Ishikawa (cell line): ENCODE measurements around the gene CD34.

Source experiments
- CEBPB ChIP-seq: IDR thresholded peaks from 2 replicates; pipeline ENCODE4 v1.6.1; 2012
- CREB1 ChIP-seq: IDR thresholded peaks from 2 replicates; pipeline ENCODE4 v1.6.1; 2012; ENCODE audit warnings: low read depth
- EGR1 ChIP-seq: IDR thresholded peaks from 2 replicates; pipeline ENCODE4 v1.6.1; 2012
- EP300 ChIP-seq: IDR thresholded peaks from 2 replicates; pipeline ENCODE4 v1.6.1; 2012; ENCODE audit warnings: borderline replicate concordance
- FOXM1 ChIP-seq: IDR thresholded peaks from 2 replicates; pipeline ENCODE4 v1.6.1; 2012; ENCODE audit warnings: low read depth, borderline replicate concordance
- NFIC ChIP-seq: IDR thresholded peaks from 2 replicates; pipeline ENCODE4 v1.6.1; 2012
- RAD21 ChIP-seq: IDR thresholded peaks from 2 replicates; pipeline ENCODE4 v1.6.1; 2012; ENCODE audit warnings: low read depth
- TAF1 ChIP-seq: IDR thresholded peaks from 2 replicates; pipeline ENCODE4 v1.6.1; 2012; ENCODE audit warnings: low read depth, mild to moderate bottlenecking
- TCF12 ChIP-seq: IDR thresholded peaks from 2 replicates; pipeline ENCODE4 v1.6.1; 2012; ENCODE audit warnings: low read depth
- TEAD4 ChIP-seq: IDR thresholded peaks from 2 replicates; pipeline ENCODE4 v1.6.1; 2012
- YY1 ChIP-seq: IDR thresholded peaks from 2 replicates; pipeline ENCODE4 v1.6.1; 2012; ENCODE audit warnings: low read depth
- ZBTB7A ChIP-seq: IDR thresholded peaks from 2 replicates; pipeline ENCODE4 v1.6.1; 2012; ENCODE audit warnings: low read depth
- TF ChIP-seq, protein P1 (sequence below): IDR thresholded peaks from 2 replicates; pipeline ENCODE4 v1.6.1; 2012; ENCODE audit warnings: low read depth, mild to moderate bottlenecking
- TF ChIP-seq, protein P2 (sequence below): IDR thresholded peaks from 2 replicates; pipeline ENCODE4 v1.6.1; 2012
- TF ChIP-seq, protein P3 (sequence below): IDR thresholded peaks from 2 replicates; pipeline ENCODE4 v1.6.1; 2012

CD34 gene

DNA sequence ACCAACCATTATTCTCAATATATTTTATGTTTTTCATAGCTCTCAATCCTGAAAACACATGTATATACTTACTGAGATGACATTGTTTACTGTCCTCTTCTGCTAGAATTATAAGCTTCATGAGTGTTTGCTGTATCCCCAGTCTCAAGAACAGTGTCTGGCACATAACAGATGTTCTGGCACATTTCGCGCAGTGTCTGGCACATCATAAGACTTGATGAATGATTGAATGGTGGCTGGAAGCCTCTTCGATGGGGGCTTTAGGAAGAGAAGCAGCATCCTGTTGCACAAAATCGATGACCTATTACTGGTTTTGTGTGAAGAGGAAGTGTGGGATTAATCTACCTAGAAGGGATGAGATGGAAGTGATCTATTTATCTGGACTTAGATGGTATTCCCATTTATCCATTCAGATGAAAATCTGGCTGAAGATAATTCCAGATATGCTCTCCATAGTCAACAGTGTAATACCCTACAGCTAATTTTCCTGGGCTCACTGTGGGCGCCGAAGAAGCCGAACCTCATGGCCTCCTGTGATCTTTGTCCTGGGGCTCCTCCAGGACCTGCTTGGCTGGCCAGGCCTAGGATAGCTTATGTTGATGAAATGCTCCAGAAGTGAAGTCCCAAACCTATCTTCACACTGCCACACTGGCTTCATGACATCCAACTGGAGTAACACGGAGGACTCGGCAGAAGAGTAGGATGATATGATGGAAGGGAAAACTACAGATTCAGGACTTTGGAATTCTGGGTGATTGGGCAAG lies 26.5 kb downstream of the CD34 start:
- TF ChIP-seq EP300 (no peak), YY1 (no peak), NFIC (no peak), CREB1 (no peak), TCF12 (no peak), TAF1 (no peak), FOXM1 (no peak), CEBPB (no peak), EGR1 (no peak), RAD21 (no peak), ZBTB7A (no peak), TEAD4 (no peak)
- TF ChIP-seq, protein P1, sequence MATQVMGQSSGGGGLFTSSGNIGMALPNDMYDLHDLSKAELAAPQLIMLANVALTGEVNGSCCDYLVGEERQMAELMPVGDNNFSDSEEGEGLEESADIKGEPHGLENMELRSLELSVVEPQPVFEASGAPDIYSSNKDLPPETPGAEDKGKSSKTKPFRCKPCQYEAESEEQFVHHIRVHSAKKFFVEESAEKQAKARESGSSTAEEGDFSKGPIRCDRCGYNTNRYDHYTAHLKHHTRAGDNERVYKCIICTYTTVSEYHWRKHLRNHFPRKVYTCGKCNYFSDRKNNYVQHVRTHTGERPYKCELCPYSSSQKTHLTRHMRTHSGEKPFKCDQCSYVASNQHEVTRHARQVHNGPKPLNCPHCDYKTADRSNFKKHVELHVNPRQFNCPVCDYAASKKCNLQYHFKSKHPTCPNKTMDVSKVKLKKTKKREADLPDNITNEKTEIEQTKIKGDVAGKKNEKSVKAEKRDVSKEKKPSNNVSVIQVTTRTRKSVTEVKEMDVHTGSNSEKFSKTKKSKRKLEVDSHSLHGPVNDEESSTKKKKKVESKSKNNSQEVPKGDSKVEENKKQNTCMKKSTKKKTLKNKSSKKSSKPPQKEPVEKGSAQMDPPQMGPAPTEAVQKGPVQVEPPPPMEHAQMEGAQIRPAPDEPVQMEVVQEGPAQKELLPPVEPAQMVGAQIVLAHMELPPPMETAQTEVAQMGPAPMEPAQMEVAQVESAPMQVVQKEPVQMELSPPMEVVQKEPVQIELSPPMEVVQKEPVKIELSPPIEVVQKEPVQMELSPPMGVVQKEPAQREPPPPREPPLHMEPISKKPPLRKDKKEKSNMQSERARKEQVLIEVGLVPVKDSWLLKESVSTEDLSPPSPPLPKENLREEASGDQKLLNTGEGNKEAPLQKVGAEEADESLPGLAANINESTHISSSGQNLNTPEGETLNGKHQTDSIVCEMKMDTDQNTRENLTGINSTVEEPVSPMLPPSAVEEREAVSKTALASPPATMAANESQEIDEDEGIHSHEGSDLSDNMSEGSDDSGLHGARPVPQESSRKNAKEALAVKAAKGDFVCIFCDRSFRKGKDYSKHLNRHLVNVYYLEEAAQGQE, result no peak
- TF ChIP-seq, protein P2, sequence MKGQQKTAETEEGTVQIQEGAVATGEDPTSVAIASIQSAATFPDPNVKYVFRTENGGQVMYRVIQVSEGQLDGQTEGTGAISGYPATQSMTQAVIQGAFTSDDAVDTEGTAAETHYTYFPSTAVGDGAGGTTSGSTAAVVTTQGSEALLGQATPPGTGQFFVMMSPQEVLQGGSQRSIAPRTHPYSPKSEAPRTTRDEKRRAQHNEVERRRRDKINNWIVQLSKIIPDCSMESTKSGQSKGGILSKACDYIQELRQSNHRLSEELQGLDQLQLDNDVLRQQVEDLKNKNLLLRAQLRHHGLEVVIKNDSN, result no peak
- TF ChIP-seq, protein P3, sequence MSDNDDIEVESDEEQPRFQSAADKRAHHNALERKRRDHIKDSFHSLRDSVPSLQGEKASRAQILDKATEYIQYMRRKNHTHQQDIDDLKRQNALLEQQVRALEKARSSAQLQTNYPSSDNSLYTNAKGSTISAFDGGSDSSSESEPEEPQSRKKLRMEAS, result no peak

DNA sequence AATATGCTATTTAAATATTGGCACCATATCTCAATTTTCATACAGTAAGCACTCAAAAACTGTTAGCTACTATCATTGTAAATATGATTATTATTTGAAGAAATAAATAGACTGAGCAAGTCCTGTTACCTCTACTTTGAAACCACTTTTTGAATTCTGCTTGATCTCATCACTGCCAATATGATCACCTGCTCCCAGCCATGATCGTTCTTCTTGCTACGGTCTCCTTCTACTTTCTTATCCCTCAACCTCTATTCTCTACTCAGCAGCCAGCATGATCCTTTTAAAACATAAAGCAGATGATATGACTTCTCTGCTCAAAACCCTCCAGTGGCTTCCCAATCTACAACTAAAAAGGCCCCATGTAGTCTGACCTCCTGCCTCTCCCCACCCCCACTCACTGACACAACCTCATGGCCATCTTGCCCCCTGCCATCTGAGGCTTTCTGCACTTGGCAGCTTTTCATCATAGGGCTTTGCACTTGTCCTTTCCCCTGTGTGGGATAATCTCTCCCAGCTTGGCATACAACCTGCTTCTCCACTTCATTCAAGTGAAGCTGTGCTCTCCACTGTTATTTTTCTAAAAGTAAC lies 27.2 kb downstream of the CD34 start:
- no peak for TF ChIP-seq ZBTB7A

DNA sequence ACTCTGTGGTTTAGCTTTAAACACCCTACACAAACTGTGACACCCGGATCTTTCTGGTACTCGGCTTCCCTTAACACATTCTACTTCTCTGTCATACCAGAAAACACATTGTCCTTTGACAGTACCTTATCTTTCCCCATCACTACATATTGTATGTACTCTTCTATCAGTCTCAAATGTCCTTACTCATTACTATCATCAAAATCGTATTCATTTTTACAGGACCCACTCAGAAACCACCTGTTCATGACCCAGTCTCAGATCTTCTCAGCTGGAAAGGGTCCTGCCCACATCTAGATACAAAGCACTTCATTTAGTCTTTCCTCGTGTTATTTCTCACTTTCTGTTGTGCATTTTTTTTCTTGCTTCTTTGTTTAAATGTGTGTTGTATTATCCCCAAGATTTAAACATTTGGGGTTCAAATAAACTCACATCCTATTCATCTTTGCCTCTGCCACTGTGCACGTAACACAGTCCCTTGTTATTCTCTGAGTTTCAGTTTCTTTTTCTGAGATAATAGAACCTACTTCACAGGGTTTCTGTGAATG lies 27.7 kb downstream of the CD34 start:
- no peak for TF ChIP-seq NFIC
- TF ChIP-seq TEAD4, result no peak
- TF ChIP-seq YY1, result no peak
- no peak for TF ChIP-seq RAD21
- TF ChIP-seq, protein P1, result no peak
- TF ChIP-seq, protein P2, result no peak
- TF ChIP-seq ZBTB7A, result no peak
- TF ChIP-seq CREB1, result no peak

DNA sequence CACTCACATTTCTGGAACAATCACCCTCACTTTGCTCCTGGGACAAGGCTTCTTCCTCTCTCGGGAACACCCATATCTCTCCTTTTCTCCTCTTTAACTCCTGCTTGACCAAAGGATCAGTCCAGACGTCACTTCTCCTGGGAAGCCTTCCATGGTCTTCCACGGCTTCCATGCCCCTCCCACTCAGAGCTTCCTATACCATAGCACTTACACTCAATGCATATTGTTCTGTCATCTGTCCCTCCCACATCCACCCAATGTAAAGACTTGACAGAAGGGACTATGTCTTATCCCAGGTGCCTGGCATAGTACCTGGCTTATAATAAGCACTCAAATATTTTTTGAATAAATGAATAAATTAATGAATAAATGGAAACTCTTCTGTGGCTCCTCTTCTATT lies 28.2 kb downstream of the CD34 start:
- TF ChIP-seq TEAD4, result no peak
- no peak for TF ChIP-seq RAD21
- TF ChIP-seq FOXM1, result no peak
- TF ChIP-seq CEBPB, result no peak
- TF ChIP-seq, protein P3, result no peak
- TF ChIP-seq, protein P2, result no peak
- TF ChIP-seq TAF1, result no peak

DNA sequence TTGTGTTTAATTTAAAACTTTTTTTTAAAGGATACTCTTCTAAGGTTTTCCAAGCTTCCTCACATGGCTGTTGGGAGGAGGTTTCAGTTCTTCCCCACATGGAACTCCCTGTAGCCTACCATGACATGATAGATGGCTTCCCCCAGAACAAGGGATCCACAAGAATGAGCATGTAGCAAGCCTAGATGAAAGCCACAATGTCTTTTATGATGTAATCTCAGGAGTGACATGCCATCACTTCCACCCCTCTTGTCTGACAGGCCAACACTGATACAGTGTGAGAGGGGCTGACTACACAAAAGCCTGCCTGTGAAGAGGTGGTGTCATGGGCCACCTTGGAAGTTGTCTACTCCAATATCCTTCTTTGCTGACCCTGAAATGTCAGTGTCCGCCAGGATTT lies 32.0 kb downstream of the CD34 start:
- TF ChIP-seq TAF1 (no peak), CEBPB (no peak)

DNA sequence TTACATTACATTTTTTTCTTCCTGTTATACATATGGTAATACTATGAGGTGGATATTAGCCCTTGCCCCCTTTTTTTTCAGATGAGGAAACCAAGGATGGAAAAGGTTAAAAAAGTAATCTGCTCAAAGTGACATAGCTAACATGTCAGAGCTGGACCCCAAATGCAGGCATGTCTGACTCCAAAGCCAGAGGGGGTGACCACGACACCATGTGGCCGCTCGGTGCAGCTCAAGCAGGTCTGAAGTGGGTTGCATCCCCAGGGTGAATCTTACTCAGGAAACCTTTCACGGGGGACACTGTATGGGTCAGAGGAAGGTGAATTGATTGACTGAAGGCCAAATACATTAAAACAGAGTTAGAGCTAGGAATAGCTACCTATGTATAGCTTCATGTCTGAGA lies 34.8 kb downstream of the CD34 start:
- TF ChIP-seq ZBTB7A (no peak), EGR1 (no peak), TAF1 (no peak), CEBPB (no peak), TEAD4 (no peak), CREB1 (no peak), NFIC (no peak), FOXM1 (no peak), EP300 (no peak), YY1 (no peak), RAD21 (no peak), TCF12 (no peak)
- TF ChIP-seq, protein P2, result no peak
- TF ChIP-seq, protein P1, result no peak
- TF ChIP-seq, protein P3, result no peak
